HepG2 (cell line): ENCODE measurements around the gene DOK7. TPM values are rescaled to one million over a fixed set of nuclear protein-coding genes. Genes with fewer than 3 reads are reported as not detected.

Experiments used
- CENPT ChIP-seq: sonication (generic); formaldehyde crosslinking; IDR thresholded peaks from 2 replicates; pipeline ENCODE4 v1.8.0; 2022; ENCODE audit warnings: low read depth, mild to moderate bottlenecking, moderate library complexity, missing genetic modification reagents
- FOXK1 ChIP-seq: sonication (generic); formaldehyde crosslinking; IDR thresholded peaks from 2 replicates; pipeline ENCODE4 v1.4.0; 2020; ENCODE audit warnings: low read depth, missing genetic modification reagents, borderline replicate concordance
- IRF2 ChIP-seq: IDR thresholded peaks from 2 replicates; pipeline ENCODE4 v1.6.1; 2018; ENCODE audit warnings: missing genetic modification reagents, missing compliant biosample characterization
- KLF15 ChIP-seq: sonication (generic); formaldehyde crosslinking; IDR thresholded peaks from 2 replicates; pipeline ENCODE4 v1.8.1; 2023; ENCODE audit warnings: borderline replicate concordance, mild to moderate bottlenecking, inconsistent platforms, missing genetic modification reagents, mixed read lengths
- PCBP1 ChIP-seq: fragments of 200-400 bp; formaldehyde crosslinking; IDR thresholded peaks from 2 replicates; pipeline ENCODE4 v1.6.1; 2017; ENCODE audit warnings: mild to moderate bottlenecking, low read depth, low read length, borderline replicate concordance
- RFX5 ChIP-seq: IDR thresholded peaks from 2 replicates; pipeline ENCODE4 v1.6.1; 2011; ENCODE audit warnings: low read depth, low read length, improper control_type of control experiment
- ZNF468 ChIP-seq: sonication (generic); formaldehyde crosslinking; IDR thresholded peaks from 2 replicates; pipeline ENCODE4 v1.8.0; 2022; ENCODE audit warnings: mild to moderate bottlenecking, moderate library complexity, missing genetic modification reagents
- ZNF687 ChIP-seq: sonication (generic); formaldehyde crosslinking; IDR thresholded peaks from 2 replicates; pipeline ENCODE4 v1.5.1; 2020; ENCODE audit warnings: mild to moderate bottlenecking, missing genetic modification reagents, moderate library complexity
- polyA plus RNA-seq, 8 experiments: library from polyadenylated mRNA; depleted of rRNA in 3 of 8; stranded (reverse) in 7 of 8; unstranded in 1 of 8; fragments of >200 nt; fragmentation: Illumina TruSeq in 4 of 8; extraction: Trizol in 4 of 8; gene quantifications; 2 replicates each; pipeline versions ENCODE4 v1.2.1 to v1.2.3, GENCODE V29; 2011 to 2016; ENCODE audit warnings: low read depth in 4 of 8, missing spikeins in 1 of 8, mixed read lengths in 1 of 8; ENCODE audit not compliant: insufficient read depth in 1 of 8
- total RNA-seq, 5 experiments: library from RNA; depleted of rRNA; stranded (reverse); fragments of >200 nt; fragmentation: Illumina TruSeq; extraction: Trizol; gene quantifications; 2 replicates each; pipeline ENCODE4 v1.2.3, GENCODE V29; 2016; ENCODE audit warnings: low read depth in 1 of 5
- TF ChIP-seq, protein P1 (sequence below): sonication (generic); formaldehyde crosslinking; IDR thresholded peaks from 2 replicates; pipeline ENCODE4 v1.5.0; 2020; ENCODE audit warnings: mild to moderate bottlenecking, missing genetic modification reagents, borderline replicate concordance

DOK7 gene
- total and polyA plus RNA-seq, 2 of the 13 experiments (the other 11 are each of a cell fraction or from before 2014, with no cell fraction given): 0.03 to 0.07 TPM

DNA sequence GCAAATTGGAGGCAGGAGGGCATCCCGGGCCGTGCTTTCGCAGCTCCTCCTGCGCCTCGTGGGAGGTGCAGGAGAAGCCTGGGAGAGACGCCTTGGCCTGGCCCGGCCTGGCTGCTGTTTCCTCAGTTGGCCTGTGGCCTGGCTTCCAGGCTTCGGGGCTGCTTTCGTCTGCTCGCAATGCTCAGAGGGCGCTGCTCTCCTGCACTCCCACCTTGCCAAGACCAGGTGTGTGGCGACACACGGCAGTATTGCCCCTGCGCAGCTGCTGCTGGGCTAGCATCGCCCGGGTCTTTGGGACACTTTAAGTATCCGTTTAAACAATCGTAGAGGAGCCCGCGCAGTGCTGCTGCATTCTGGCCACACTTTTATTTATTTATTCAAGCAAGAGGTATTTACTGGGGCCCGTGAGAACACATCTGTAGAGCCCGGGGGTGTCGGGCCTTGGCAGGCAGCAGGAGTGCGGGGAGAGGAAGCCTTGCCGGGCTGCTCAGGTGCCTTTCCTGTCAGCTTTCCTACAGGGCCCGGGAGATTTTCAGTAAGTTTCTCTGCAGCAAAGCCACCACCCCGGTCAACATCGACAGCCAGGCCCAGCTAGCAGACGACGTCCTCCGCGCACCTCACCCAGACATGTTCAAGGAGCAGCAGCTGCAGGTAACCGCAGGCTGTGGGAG lies 47.5 kb upstream of the DOK7 start (continued):
- no peak for TF ChIP-seq CENPT (CRISPR knock-in tag)
- TF ChIP-seq PCBP1: no peak
- no peak for TF ChIP-seq FOXK1 (CRISPR knock-in tag)
- no peak for TF ChIP-seq ZNF687
- TF ChIP-seq, protein P1, sequence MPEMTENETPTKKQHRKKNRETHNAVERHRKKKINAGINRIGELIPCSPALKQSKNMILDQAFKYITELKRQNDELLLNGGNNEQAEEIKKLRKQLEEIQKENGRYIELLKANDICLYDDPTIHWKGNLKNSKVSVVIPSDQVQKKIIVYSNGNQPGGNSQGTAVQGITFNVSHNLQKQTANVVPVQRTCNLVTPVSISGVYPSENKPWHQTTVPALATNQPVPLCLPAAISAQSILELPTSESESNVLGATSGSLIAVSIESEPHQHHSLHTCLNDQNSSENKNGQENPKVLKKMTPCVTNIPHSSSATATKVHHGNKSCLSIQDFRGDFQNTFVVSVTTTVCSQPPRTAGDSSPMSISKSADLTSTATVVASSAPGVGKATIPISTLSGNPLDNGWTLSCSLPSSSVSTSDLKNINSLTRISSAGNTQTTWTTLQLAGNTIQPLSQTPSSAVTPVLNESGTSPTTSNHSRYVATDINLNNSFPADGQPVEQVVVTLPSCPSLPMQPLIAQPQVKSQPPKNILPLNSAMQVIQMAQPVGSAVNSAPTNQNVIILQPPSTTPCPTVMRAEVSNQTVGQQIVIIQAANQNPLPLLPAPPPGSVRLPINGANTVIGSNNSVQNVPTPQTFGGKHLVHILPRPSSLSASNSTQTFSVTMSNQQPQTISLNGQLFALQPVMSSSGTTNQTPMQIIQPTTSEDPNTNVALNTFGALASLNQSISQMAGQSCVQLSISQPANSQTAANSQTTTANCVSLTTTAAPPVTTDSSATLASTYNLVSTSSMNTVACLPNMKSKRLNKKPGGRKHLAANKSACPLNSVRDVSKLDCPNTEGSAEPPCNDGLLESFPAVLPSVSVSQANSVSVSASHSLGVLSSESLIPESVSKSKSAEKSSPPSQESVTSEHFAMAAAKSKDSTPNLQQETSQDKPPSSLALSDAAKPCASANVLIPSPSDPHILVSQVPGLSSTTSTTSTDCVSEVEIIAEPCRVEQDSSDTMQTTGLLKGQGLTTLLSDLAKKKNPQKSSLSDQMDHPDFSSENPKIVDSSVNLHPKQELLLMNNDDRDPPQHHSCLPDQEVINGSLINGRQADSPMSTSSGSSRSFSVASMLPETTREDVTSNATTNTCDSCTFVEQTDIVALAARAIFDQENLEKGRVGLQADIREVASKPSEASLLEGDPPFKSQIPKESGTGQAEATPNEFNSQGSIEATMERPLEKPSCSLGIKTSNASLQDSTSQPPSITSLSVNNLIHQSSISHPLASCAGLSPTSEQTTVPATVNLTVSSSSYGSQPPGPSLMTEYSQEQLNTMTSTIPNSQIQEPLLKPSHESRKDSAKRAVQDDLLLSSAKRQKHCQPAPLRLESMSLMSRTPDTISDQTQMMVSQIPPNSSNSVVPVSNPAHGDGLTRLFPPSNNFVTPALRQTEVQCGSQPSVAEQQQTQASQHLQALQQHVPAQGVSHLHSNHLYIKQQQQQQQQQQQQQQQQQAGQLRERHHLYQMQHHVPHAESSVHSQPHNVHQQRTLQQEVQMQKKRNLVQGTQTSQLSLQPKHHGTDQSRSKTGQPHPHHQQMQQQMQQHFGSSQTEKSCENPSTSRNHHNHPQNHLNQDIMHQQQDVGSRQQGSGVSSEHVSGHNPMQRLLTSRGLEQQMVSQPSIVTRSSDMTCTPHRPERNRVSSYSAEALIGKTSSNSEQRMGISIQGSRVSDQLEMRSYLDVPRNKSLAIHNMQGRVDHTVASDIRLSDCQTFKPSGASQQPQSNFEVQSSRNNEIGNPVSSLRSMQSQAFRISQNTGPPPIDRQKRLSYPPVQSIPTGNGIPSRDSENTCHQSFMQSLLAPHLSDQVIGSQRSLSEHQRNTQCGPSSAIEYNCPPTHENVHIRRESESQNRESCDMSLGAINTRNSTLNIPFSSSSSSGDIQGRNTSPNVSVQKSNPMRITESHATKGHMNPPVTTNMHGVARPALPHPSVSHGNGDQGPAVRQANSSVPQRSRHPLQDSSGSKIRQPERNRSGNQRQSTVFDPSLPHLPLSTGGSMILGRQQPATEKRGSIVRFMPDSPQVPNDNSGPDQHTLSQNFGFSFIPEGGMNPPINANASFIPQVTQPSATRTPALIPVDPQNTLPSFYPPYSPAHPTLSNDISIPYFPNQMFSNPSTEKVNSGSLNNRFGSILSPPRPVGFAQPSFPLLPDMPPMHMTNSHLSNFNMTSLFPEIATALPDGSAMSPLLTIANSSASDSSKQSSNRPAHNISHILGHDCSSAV (CRISPR knock-in tag): no peak
- no peak for TF ChIP-seq KLF15 (CRISPR knock-in tag)
- no peak for TF ChIP-seq ZNF468 (CRISPR knock-in tag)
- no peak for TF ChIP-seq RFX5
- TF ChIP-seq IRF2 (CRISPR knock-in tag): no peak
- TF ChIP-seq, all 625 proteins: peak for 0
